Stimulated activated CD4-positive, alpha-beta T cell treated with anti-CD3 and anti-CD28 coated beads, TNF-alpha, amount 100 ng/mL, for 48 hours (primary cell): Measurements from ENCODE around the gene NUDT1.

Experiments used
- DNase-seq, 3 donors: peaks; one replicate each; pipeline ENCODE4 v3.0.0-alpha.2; 2020; ENCODE audit warnings: low read depth in 3 of 3

The NUDT1 gene

GRCh38 chr7:2205036-2205780 lies 36.8 kb upstream of the NUDT1 start:
- no peak for DNase-seq

GRCh38 chr7:2208712-2209111 lies 33.3 kb upstream of the NUDT1 start:
- no peak for DNase-seq

GRCh38 chr7:2209146-2209960 lies 32.7 kb upstream of the NUDT1 start:
- peak in 2 of 3 donors; percentile 11 to 20 for DNase-seq

GRCh38 chr7:2209961-2210323 lies 32.1 kb upstream of the NUDT1 start:
- no peak for DNase-seq

- no peak for DNase-seq
Measured at GRCh38 chr7:2210551-2211258, 31.3 kb upstream of the NUDT1 start.

- DNase-seq: no peak
Measured at GRCh38 chr7:2211259-2211880, 30.7 kb upstream of the NUDT1 start.

- DNase-seq: no peak
Measured at GRCh38 chr7:2211926-2212325, 30.1 kb upstream of the NUDT1 start.

GRCh38 chr7:2212906-2213305 lies 29.1 kb upstream of the NUDT1 start:
- DNase-seq: no peak

GRCh38 chr7:2213551-2214215 lies 28.3 kb upstream of the NUDT1 start:
- no peak for DNase-seq

- DNase-seq: no peak
Measured at GRCh38 chr7:2214636-2215035, 27.4 kb upstream of the NUDT1 start.

- no peak for DNase-seq
Measured at GRCh38 chr7:2215851-2216250, 26.2 kb upstream of the NUDT1 start.

GRCh38 chr7:2217206-2217605 lies 24.8 kb upstream of the NUDT1 start:
- no peak for DNase-seq

- DNase-seq: no peak
Measured at GRCh38 chr7:2217716-2218443, 24.1 kb upstream of the NUDT1 start.

GRCh38 chr7:2218444-2218785 lies 23.6 kb upstream of the NUDT1 start:
- no peak for DNase-seq

GRCh38 chr7:2219136-2219535 lies 22.9 kb upstream of the NUDT1 start:
- no peak for DNase-seq

- DNase-seq: no peak
Measured at GRCh38 chr7:2219606-2220005, 22.4 kb upstream of the NUDT1 start.

- DNase-seq: no peak
Measured at GRCh38 chr7:2220030-2220429, 22.0 kb upstream of the NUDT1 start.

- no peak for DNase-seq
Measured at GRCh38 chr7:2220506-2220905, 21.5 kb upstream of the NUDT1 start.

- no peak for DNase-seq
Measured at GRCh38 chr7:2220954-2221353, 21.1 kb upstream of the NUDT1 start.

- DNase-seq: no peak
Measured at GRCh38 chr7:2222516-2222915, 19.5 kb upstream of the NUDT1 start.

GRCh38 chr7:2223321-2223720 lies 18.7 kb upstream of the NUDT1 start:
- no peak for DNase-seq
